T-helper 2 cell (primary cell): ENCODE measurements around the gene SAP25.
"Not testable (repeated sequence)": the region's sequence is repeated elsewhere in the genome, so short reads cannot be mapped to it uniquely, and the experiment has no call there.

ENCODE experiments used
- DNase-seq, 5 experiments: peaks; one replicate each; pipeline versions ENCODE4 v3.0.0 to v3.0.0-alpha.2; 2012 to 2022

The SAP25 gene

GRCh38 chr7:100559127-100559526 is 14.6 kb downstream of the SAP25 start:
- no peak for DNase-seq

- no peak for DNase-seq
These were observed 17.2 kb downstream of the SAP25 start for GRCh38 chr7:100556541-100556940.

GRCh38 chr7:100555701-100556100 is 18.0 kb downstream of the SAP25 start:
- no peak for DNase-seq

- DNase-seq = no peak
These were observed 20.7 kb downstream of the SAP25 start for GRCh38 chr7:100553032-100553431.

GRCh38 chr7:100552532-100552931 is 21.2 kb downstream of the SAP25 start:
- DNase-seq = no peak

- DNase-seq = not testable (repeated sequence)
These were observed 25.3 kb downstream of the SAP25 start for GRCh38 chr7:100548446-100548845.

- peak in 1 of 5 experiments; percentile 36 for DNase-seq
These were observed 25.8 kb downstream of the SAP25 start for GRCh38 chr7:100547872-100548271.

- DNase-seq = peak in 1 of 5 experiments; percentile 59
These were observed 26.5 kb downstream of the SAP25 start for GRCh38 chr7:100546926-100547800.

GRCh38 chr7:100546129-100546925 is 27.4 kb downstream of the SAP25 start:
- peak in 2 of 5 experiments; percentile 66 to 68 for DNase-seq

GRCh38 chr7:100545360-100546128 is 28.2 kb downstream of the SAP25 start:
- peak in 2 of 5 experiments; percentile 33 to 78 for DNase-seq

- no peak for DNase-seq
These were observed 28.7 kb downstream of the SAP25 start for GRCh38 chr7:100544967-100545359.

- DNase-seq = peak in 1 of 5 experiments; percentile 7
These were observed 29.3 kb downstream of the SAP25 start for GRCh38 chr7:100544386-100544785.

- DNase-seq = no peak
These were observed 30.1 kb downstream of the SAP25 start for GRCh38 chr7:100543586-100543985.

- not testable (repeated sequence) for DNase-seq
These were observed 32.4 kb downstream of the SAP25 start for GRCh38 chr7:100541309-100541708.

GRCh38 chr7:100540073-100540723 is 33.5 kb downstream of the SAP25 start:
- no peak for DNase-seq

- peak in 1 of 5 experiments; percentile 29 for DNase-seq
These were observed 34.2 kb downstream of the SAP25 start for GRCh38 chr7:100539436-100540006.

GRCh38 chr7:100538654-100539435 is 34.9 kb downstream of the SAP25 start, which contains the start of gene AGFG2:
TSS of gene AGFG2 (plus strand) at chr7:100539203. CDS start at chr7:100539347, 144 bp downstream.
- DNase-seq = peak; percentile 100

- DNase-seq = no peak
These were observed 35.4 kb downstream of the SAP25 start for GRCh38 chr7:100538348-100538653.

- DNase-seq = not testable (repeated sequence)
These were observed 37.0 kb downstream of the SAP25 start for GRCh38 chr7:100536695-100537094.

- DNase-seq = not testable (repeated sequence)
These were observed 37.7 kb downstream of the SAP25 start for GRCh38 chr7:100535982-100536381.
